ENCODE results near the gene LIX1.
"Not testable (repeated sequence)": the region's sequence is repeated elsewhere in the genome, so short reads cannot be mapped to it uniquely, and the experiment has no call there.

The LIX1 gene

GRCh38 chr5:97149709-97150108 is 7.3 kb upstream of the LIX1 start:
- no peaks in the 10 kb centered on the region for H3K36me3 ChIP-seq
- H3K4me3 ChIP-seq = no peak overlapping the region
- H3K4me2 ChIP-seq = no peak overlapping the region
- H4K20me1 ChIP-seq = no peaks in the 10 kb centered on the region
- no peaks in the 10 kb centered on the region for H3K27me3 ChIP-seq
- H3K27ac ChIP-seq = no peak overlapping the region
- no peaks in the 10 kb centered on the region for H3K4me1 ChIP-seq
- no peak overlapping the region for H3K9ac ChIP-seq
- H3K9me3 ChIP-seq = no peaks in the 10 kb centered on the region
- peak; percentile 31; the same call in 1 of the 2 replicates for TF ChIP-seq Cebpa-rat (IDR thresholded peaks at IDR 0.05)

- no peaks in the 10 kb centered on the region for H4K20me1 ChIP-seq
- H3K27ac ChIP-seq = no peak overlapping the region
- H3K36me3 ChIP-seq = no peaks in the 10 kb centered on the region
- H3K4me1 ChIP-seq = no peaks in the 10 kb centered on the region
- H3K4me3 ChIP-seq = no peak overlapping the region
- no peaks in the 10 kb centered on the region for H3K9me3 ChIP-seq
- no peak for TF ChIP-seq Cebpa-rat (IDR thresholded peaks at IDR 0.05)
- H3K9ac ChIP-seq = no peak overlapping the region
- no peaks in the 10 kb centered on the region for H3K27me3 ChIP-seq
- H3K4me2 ChIP-seq = no peak overlapping the region
These were observed 5.9 kb upstream of the LIX1 start for GRCh38 chr5:97148288-97148687.

GRCh38 chr5:97143704-97144103 is 1.3 kb upstream of the LIX1 start:
- Histone ChIP-seq H3K4me3 (no peak overlapping the region), H3K27me3 (no peaks in the 10 kb centered on the region), H3K36me3 (no peaks in the 10 kb centered on the region), H3K9ac (no peak overlapping the region), H3K9me3 (no peaks in the 10 kb centered on the region), H4K20me1 (no peaks in the 10 kb centered on the region), H3K4me2 (no peak overlapping the region), H3K27ac (no peak overlapping the region), H3K4me1 (no peaks in the 10 kb centered on the region)
- TF ChIP-seq Cebpa-rat (IDR thresholded peaks at IDR 0.05) = no peak

GRCh38 chr5:97141539-97141938 is 872 bp downstream of the LIX1 start:
- H3K27me3 ChIP-seq = no peaks in the 10 kb centered on the region
- H3K27ac ChIP-seq = no peak overlapping the region
- H3K9ac ChIP-seq = no peak overlapping the region
- H4K20me1 ChIP-seq = no peaks in the 10 kb centered on the region
- no peaks in the 10 kb centered on the region for H3K9me3 ChIP-seq
- no peak for TF ChIP-seq Cebpa-rat (IDR thresholded peaks at IDR 0.05)
- no peaks in the 10 kb centered on the region for H3K4me1 ChIP-seq
- H3K36me3 ChIP-seq = no peaks in the 10 kb centered on the region
- H3K4me2 ChIP-seq = no peak overlapping the region
- H3K4me3 ChIP-seq = no peak overlapping the region

GRCh38 chr5:97141031-97141430 is 1.4 kb downstream of the LIX1 start:
- H4K20me1 ChIP-seq = no peaks in the 10 kb centered on the region
- no peaks in the 10 kb centered on the region for H3K27me3 ChIP-seq
- no peaks in the 10 kb centered on the region for H3K36me3 ChIP-seq
- no peak overlapping the region for H3K4me3 ChIP-seq
- no peak overlapping the region for H3K4me2 ChIP-seq
- H3K9ac ChIP-seq = no peak overlapping the region
- H3K4me1 ChIP-seq = no peaks in the 10 kb centered on the region
- no peak for TF ChIP-seq Cebpa-rat (IDR thresholded peaks at IDR 0.05)
- no peaks in the 10 kb centered on the region for H3K9me3 ChIP-seq
- H3K27ac ChIP-seq = no peak overlapping the region

- not testable (repeated sequence) for H3K27me3 ChIP-seq
These were observed 2.2 kb downstream of the LIX1 start for GRCh38 chr5:97140250-97140649.

GRCh38 chr5:97136475-97136874 is 5.9 kb downstream of the LIX1 start:
- H4K20me1 ChIP-seq = no peaks in the 10 kb centered on the region
- H3K27ac ChIP-seq = no peak overlapping the region
- no peaks in the 10 kb centered on the region for H3K36me3 ChIP-seq
- peaks cover 10% of the 10 kb centered on the region; the same call in 1 of the 2 replicates for H3K4me1 ChIP-seq
- no peaks in the 10 kb centered on the region for H3K9me3 ChIP-seq
- no peak for TF ChIP-seq Cebpa-rat (IDR thresholded peaks at IDR 0.05)
- no peak overlapping the region for H3K4me3 ChIP-seq
- no peak overlapping the region for H3K9ac ChIP-seq
- no peaks in the 10 kb centered on the region for H3K27me3 ChIP-seq
- H3K4me2 ChIP-seq = no peak overlapping the region

More at GRCh38 chr5:97140250-97140649, 2.2 kb downstream of the LIX1 start:
- not testable (repeated sequence) for H3K9ac ChIP-seq, H3K9me3 ChIP-seq, H3K4me3 ChIP-seq, H3K4me2 ChIP-seq, H4K20me1 ChIP-seq, H3K4me1 ChIP-seq, H3K27ac ChIP-seq, H3K36me3 ChIP-seq

- no peak overlapping the region for H3K4me2 ChIP-seq
- peaks cover 10% of the 10 kb centered on the region; the same call in 1 of the 2 replicates for H3K4me1 ChIP-seq
- H3K27me3 ChIP-seq = no peaks in the 10 kb centered on the region
- no peak for TF ChIP-seq Cebpa-rat (IDR thresholded peaks at IDR 0.05)
- H3K27ac ChIP-seq = no peak overlapping the region
- no peaks in the 10 kb centered on the region for H3K36me3 ChIP-seq
- no peaks in the 10 kb centered on the region for H3K9me3 ChIP-seq
- no peak overlapping the region for H3K9ac ChIP-seq
- H4K20me1 ChIP-seq = no peaks in the 10 kb centered on the region
- no peak overlapping the region for H3K4me3 ChIP-seq
These were observed 6.5 kb downstream of the LIX1 start for GRCh38 chr5:97135868-97136267.

- H3K36me3 ChIP-seq = no peaks in the 10 kb centered on the region
- no peaks in the 10 kb centered on the region for H4K20me1 ChIP-seq
- no peak overlapping the region for H3K9ac ChIP-seq
- peaks cover 10% of the 10 kb centered on the region; the same call in 1 of the 2 replicates for H3K4me1 ChIP-seq
- TF ChIP-seq Cebpa-rat (IDR thresholded peaks at IDR 0.05) = no peak
- no peaks in the 10 kb centered on the region for H3K27me3 ChIP-seq
- H3K4me3 ChIP-seq = no peak overlapping the region
- no peak overlapping the region for H3K27ac ChIP-seq
- H3K9me3 ChIP-seq = no peaks in the 10 kb centered on the region
- no peak overlapping the region for H3K4me2 ChIP-seq
These were observed 7.8 kb downstream of the LIX1 start for GRCh38 chr5:97134634-97135033.

- Histone ChIP-seq H3K4me3 (no peak overlapping the region), H3K4me2 (peak overlapping the region; percentile 7; the same call in 1 of the 2 replicates)
These were observed 9.3 kb downstream of the LIX1 start for GRCh38 chr5:97133101-97133500.

GRCh38 chr5:97131921-97132320 is 10.5 kb downstream of the LIX1 start:
- Histone ChIP-seq H3K9me3 (no peaks in the 10 kb centered on the region), H4K20me1 (no peaks in the 10 kb centered on the region), H3K9ac (no peak overlapping the region), H3K4me2 (no peak overlapping the region), H3K27me3 (no peaks in the 10 kb centered on the region), H3K36me3 (no peaks in the 10 kb centered on the region), H3K4me1 (peaks cover 10% of the 10 kb centered on the region; the same call in 1 of the 2 replicates), H3K27ac (no peak overlapping the region), H3K4me3 (no peak overlapping the region)
- no peak for TF ChIP-seq Cebpa-rat (IDR thresholded peaks at IDR 0.05)

More at GRCh38 chr5:97133101-97133500, 9.3 kb downstream of the LIX1 start:
- Histone ChIP-seq H3K4me1 (peaks cover 10% of the 10 kb centered on the region; the same call in 1 of the 2 replicates), H3K27me3 (no peaks in the 10 kb centered on the region), H3K36me3 (no peaks in the 10 kb centered on the region), H3K9me3 (no peaks in the 10 kb centered on the region), H4K20me1 (no peaks in the 10 kb centered on the region), H3K27ac (no peak overlapping the region), H3K9ac (no peak overlapping the region)
- TF ChIP-seq Cebpa-rat (IDR thresholded peaks at IDR 0.05) = no peak
